MM.1S (cell line): ENCODE measurements around the gene ACOT13.

Experiments used
- EZH2phosphoT487 ChIP-seq: fragments of 300-600 bp; sonication (generic); IDR thresholded peaks from 2 replicates; pipeline ENCODE4 v1.6.1; 2018; ENCODE audit warnings: antibody characterized with exemption, low read length
- TF ChIP-seq, protein P1 (sequence below): fragments of 300-600 bp; sonication (generic); IDR thresholded peaks from 2 replicates; pipeline ENCODE4 v1.5.1; 2016; ENCODE audit warnings: antibody characterized with exemption, low read length, mixed read lengths

DNA sequence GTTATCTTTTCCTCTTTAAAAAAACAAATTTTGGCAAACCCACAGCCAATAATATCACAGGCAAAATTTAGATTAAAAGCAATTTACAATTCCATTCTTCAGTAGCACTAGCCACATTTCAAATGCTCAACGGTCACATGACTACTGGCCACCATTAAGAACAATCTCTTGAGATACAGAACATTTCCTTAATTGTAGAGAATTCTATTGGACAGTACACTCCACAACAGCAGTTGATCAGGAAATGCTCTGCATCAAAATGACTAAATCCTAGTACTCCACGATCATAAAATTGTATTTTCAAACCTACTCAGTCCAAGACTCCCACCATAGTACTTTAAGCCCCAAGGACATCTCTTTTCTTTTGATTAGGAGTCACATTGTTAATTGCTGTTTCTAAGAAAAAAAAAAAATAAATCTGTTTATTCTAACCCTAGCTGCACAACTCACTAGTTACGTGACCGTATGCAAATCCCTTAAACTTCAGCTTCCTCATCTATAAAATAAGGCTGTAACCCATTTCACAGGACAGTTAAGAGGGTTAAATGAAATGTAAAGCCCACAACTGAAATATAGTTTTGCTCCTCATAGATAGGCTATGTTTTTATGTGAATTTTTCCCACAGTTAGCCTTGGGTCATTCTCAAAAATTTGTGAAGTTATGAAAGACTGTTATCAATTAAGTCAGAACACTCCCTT, 42.3 kb downstream of the ACOT13 start:
- TF ChIP-seq, protein P1, sequence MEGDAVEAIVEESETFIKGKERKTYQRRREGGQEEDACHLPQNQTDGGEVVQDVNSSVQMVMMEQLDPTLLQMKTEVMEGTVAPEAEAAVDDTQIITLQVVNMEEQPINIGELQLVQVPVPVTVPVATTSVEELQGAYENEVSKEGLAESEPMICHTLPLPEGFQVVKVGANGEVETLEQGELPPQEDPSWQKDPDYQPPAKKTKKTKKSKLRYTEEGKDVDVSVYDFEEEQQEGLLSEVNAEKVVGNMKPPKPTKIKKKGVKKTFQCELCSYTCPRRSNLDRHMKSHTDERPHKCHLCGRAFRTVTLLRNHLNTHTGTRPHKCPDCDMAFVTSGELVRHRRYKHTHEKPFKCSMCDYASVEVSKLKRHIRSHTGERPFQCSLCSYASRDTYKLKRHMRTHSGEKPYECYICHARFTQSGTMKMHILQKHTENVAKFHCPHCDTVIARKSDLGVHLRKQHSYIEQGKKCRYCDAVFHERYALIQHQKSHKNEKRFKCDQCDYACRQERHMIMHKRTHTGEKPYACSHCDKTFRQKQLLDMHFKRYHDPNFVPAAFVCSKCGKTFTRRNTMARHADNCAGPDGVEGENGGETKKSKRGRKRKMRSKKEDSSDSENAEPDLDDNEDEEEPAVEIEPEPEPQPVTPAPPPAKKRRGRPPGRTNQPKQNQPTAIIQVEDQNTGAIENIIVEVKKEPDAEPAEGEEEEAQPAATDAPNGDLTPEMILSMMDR, result no peak
- no peak for TF ChIP-seq EZH2phosphoT487
